ENCODE measurements around the gene OR1F1.

OR1F1 gene

DNA sequence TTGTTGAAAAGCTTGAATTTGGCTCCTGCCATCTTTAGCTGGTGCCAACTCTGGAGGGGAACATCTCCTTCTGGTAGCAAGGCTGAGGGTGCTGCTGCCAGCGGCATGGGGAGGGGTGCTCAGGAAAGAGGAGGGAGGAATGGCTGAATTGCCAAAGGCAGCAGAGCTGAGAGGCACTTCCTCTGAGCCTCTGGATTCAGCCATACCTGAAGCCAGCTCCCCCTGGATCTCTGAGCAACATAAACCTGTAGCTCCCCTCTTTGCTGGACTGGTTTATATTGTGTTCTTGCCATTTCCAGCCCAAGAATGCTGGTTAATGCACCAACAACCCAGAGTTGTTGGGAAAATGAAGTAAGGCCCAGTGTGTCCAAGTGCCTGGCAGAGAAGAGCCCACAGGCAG is 61.0 kb downstream of the OR1F1 start:
- no peaks in the 10 kb centered on the region for H3K4me1 Mint-ChIP-seq
- no peak overlapping the region for H3K27ac Mint-ChIP-seq
- no peak overlapping the region for H3K4me3 Mint-ChIP-seq
- DNase-seq, result no peak
- H3K27me3 Mint-ChIP-seq, result peaks cover 38% of the 10 kb centered on the region
- H3K36me3 Mint-ChIP-seq, result no peaks in the 10 kb centered on the region
- CTCF ChIA-PET, result no interaction called here
- H3K9me3 Mint-ChIP-seq, result peaks cover 3% of the 10 kb centered on the region

DNA sequence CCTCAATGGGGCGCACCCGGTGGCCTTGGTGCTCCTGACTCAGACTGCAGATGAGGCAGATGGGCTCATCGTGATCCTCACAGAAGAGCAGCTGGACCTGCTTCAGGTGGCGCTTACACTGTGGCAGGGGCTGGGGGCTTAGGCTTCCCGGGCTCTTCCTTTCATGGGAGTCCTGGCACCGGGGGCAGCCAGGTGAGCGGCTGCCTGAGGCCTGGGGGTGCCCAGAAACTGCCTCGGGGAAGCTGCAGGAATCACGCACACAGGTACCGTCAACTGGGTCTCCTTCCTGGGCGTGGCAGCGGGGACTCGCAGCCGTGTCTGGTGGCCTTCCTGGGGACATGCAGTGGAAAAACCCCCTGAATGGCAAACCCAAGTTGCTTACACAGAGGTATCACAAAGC is 61.4 kb downstream of the OR1F1 start:
- no peaks in the 10 kb centered on the region for H3K36me3 Mint-ChIP-seq
- no peak overlapping the region for H3K27ac Mint-ChIP-seq
- CTCF ChIA-PET, result no interaction called here
- H3K9me3 Mint-ChIP-seq, result peaks cover 2% of the 10 kb centered on the region
- no peak overlapping the region for H3K4me3 Mint-ChIP-seq
- H3K27me3 Mint-ChIP-seq, result peaks cover 38% of the 10 kb centered on the region
- H3K4me1 Mint-ChIP-seq, result no peaks in the 10 kb centered on the region
- no peak for DNase-seq

GRCh38 chr16:3252967-3253366 is 65.0 kb downstream of the OR1F1 start:
- CTCF ChIA-PET, result no interaction called here
- Mint-ChIP-seq H3K36me3 (no peaks in the 10 kb centered on the region), H3K27me3 (peaks cover 41% of the 10 kb centered on the region)

GRCh38 chr16:3254309-3254708 is 66.3 kb downstream of the OR1F1 start:
- Mint-ChIP-seq H3K4me3 (no peak overlapping the region), H3K4me1 (no peaks in the 10 kb centered on the region), H3K27me3 (peaks cover 33% of the 10 kb centered on the region), H3K27ac (no peak overlapping the region), H3K9me3 (peaks cover 2% of the 10 kb centered on the region), H3K36me3 (no peaks in the 10 kb centered on the region)
- no peak for DNase-seq
- CTCF ChIA-PET, result interaction anchor here (1.2 kb wide), 1 partner anchor 13 kb away, joined by 3 read pairs; no protein-coding TSS in a partner anchor

More at GRCh38 chr16:3252967-3253366, 65.0 kb downstream of the OR1F1 start:
- Mint-ChIP-seq H3K4me3 (no peak overlapping the region), H3K9me3 (peaks cover 2% of the 10 kb centered on the region), H3K27ac (no peak overlapping the region), H3K4me1 (no peaks in the 10 kb centered on the region)
- no peak for DNase-seq
